H9 (cell line): Measurements from ENCODE around the gene FUT1. TPM values are rescaled to one million over a fixed set of nuclear protein-coding genes. Genes with fewer than 3 reads are reported as not detected.
A peak's percentile ranks its signal among the peaks of the same experiment; 100 is the strongest.

Source experiments
- DNase-seq: peaks from one replicate; pipeline ENCODE4 v3.0.0-alpha.2; 2017
- H2AFZ ChIP-seq: one replicate; pipeline ENCODE4 v1.6.1; 2013; ENCODE audit warnings: mild to moderate bottlenecking, low read length, control low read depth, moderate library complexity
- H2AK5ac ChIP-seq: 2 replicates; pipeline ENCODE4 v1.6.1; 2013; ENCODE audit warnings: low read length, control low read depth, mixed read lengths; ENCODE audit not compliant: insufficient read length
- H2BK120ac ChIP-seq: one replicate; pipeline ENCODE4 v1.6.1; 2013; ENCODE audit warnings: low read depth, mild to moderate bottlenecking, low read length, control low read depth, inconsistent platforms; ENCODE audit not compliant: poor library complexity, severe bottlenecking
- H2BK12ac ChIP-seq: 2 replicates; pipeline ENCODE4 v1.6.1; 2013; ENCODE audit warnings: low read length, control low read depth, mixed read lengths, low read depth; ENCODE audit not compliant: insufficient read length
- H2BK15ac ChIP-seq: 2 replicates; pipeline ENCODE4 v1.6.1; 2013; ENCODE audit warnings: low read depth, low read length, control low read depth
- H2BK20ac ChIP-seq: one replicate; pipeline ENCODE4 v1.6.1; 2013; ENCODE audit warnings: low read depth, mild to moderate bottlenecking, low read length, control low read depth, inconsistent platforms; ENCODE audit not compliant: poor library complexity, severe bottlenecking
- H2BK5ac ChIP-seq: 2 replicates; pipeline ENCODE4 v1.6.1; 2013; ENCODE audit warnings: low read length, control low read depth, mixed read lengths; ENCODE audit not compliant: insufficient read length
- H3K14ac ChIP-seq: 2 replicates; pipeline ENCODE4 v1.6.1; 2013; ENCODE audit warnings: low read length, control low read depth; ENCODE audit not compliant: insufficient read depth
- H3K18ac ChIP-seq: 2 replicates; pipeline ENCODE4 v1.6.1; 2013; ENCODE audit warnings: low read depth, mild to moderate bottlenecking, mixed read lengths, low read length, control low read depth; ENCODE audit not compliant: insufficient read length
- H3K23ac ChIP-seq: 2 replicates; pipeline ENCODE4 v1.6.1; 2013; ENCODE audit warnings: low read length, control low read depth, mixed read lengths, low read depth; ENCODE audit not compliant: insufficient read length
- H3K23me2 ChIP-seq: 2 replicates; pipeline ENCODE4 v1.6.1; 2013; ENCODE audit warnings: low read depth, mild to moderate bottlenecking, mixed read lengths, low read length, control low read depth; ENCODE audit not compliant: insufficient read length, poor library complexity, severe bottlenecking
- H3K27ac ChIP-seq: 2 replicates; pipeline ENCODE4 v1.5.1; 2013; ENCODE audit warnings: low read length, control low read depth, mixed read lengths, low read depth; ENCODE audit not compliant: insufficient read length
- H3K27me3 ChIP-seq: 2 replicates; pipeline ENCODE4 v1.6.1; 2013; ENCODE audit warnings: low read length, control low read depth, inconsistent platforms; ENCODE audit not compliant: insufficient read depth
- H3K4ac ChIP-seq: 2 replicates; pipeline ENCODE4 v1.6.1; 2013; ENCODE audit warnings: low read depth, mild to moderate bottlenecking, control low read depth, inconsistent platforms, low read length, moderate library complexity
- H3K4me1 ChIP-seq: 2 replicates; pipeline ENCODE4 v1.6.1; 2013; ENCODE audit warnings: low read length, control low read depth, inconsistent platforms; ENCODE audit not compliant: insufficient read depth
- H3K4me2 ChIP-seq: 2 replicates; pipeline ENCODE4 v1.6.1; 2013; ENCODE audit warnings: low read length, control low read depth, mixed read lengths; ENCODE audit not compliant: insufficient read length, insufficient read depth
- H3K56ac ChIP-seq: 2 replicates; pipeline ENCODE4 v1.6.1; 2013; ENCODE audit warnings: low read depth, mild to moderate bottlenecking, mixed read lengths, low read length, control low read depth; ENCODE audit not compliant: insufficient read length
- H3K79me1 ChIP-seq: 2 replicates; pipeline ENCODE4 v1.6.1; 2013; ENCODE audit warnings: low read depth, mild to moderate bottlenecking, moderate library complexity, low read length, control low read depth, inconsistent platforms; ENCODE audit not compliant: insufficient read depth, poor library complexity, severe bottlenecking
- H3K79me2 ChIP-seq: 2 replicates; pipeline ENCODE4 v1.6.1; 2013; ENCODE audit warnings: low read length, control low read depth, inconsistent platforms; ENCODE audit not compliant: insufficient read depth
- H3K9ac ChIP-seq: 2 replicates; pipeline ENCODE4 v1.6.1; 2013; ENCODE audit warnings: low read length, control low read depth, mixed read lengths; ENCODE audit not compliant: insufficient read length; ENCODE audit errors: extremely low read depth
- H3K9me3 ChIP-seq: one replicate; pipeline ENCODE4 v1.6.1; 2013; ENCODE audit warnings: low read depth, low read length, inconsistent platforms; ENCODE audit not compliant: control insufficient read depth
- H3T11ph ChIP-seq: one replicate; pipeline ENCODE4 v1.6.1; 2013; ENCODE audit warnings: mild to moderate bottlenecking, low read length, control low read depth, inconsistent platforms
- H4K20me1 ChIP-seq: one replicate; pipeline ENCODE4 v1.6.1; 2013; ENCODE audit not compliant: control insufficient read depth, insufficient read length, insufficient read depth
- H4K5ac ChIP-seq: 2 replicates; pipeline ENCODE4 v1.6.1; 2013; ENCODE audit warnings: low read depth, mild to moderate bottlenecking, mixed read lengths, low read length, control low read depth; ENCODE audit not compliant: insufficient read length
- H4K8ac ChIP-seq: replicated peaks from 2 replicates; pipeline ENCODE4 v1.6.1; 2013; ENCODE audit warnings: low read length, control low read depth, mixed read lengths, low read depth; ENCODE audit not compliant: insufficient read length
- H4K91ac ChIP-seq: 2 replicates; pipeline ENCODE4 v1.6.1; 2013; ENCODE audit warnings: low read depth, mild to moderate bottlenecking, moderate library complexity, mixed read lengths, low read length, control low read depth; ENCODE audit not compliant: insufficient read length
- H3K27ac Mint-ChIP-seq, 3 experiments: 2 replicates in 2 of 3; 3 replicates in 1 of 3; pipeline ENCODE4 v1.8.0; 2020 to 2021; ENCODE audit warnings: mixed read lengths in 3 of 3, mild to moderate bottlenecking in 1 of 3, moderate library complexity in 1 of 3
- H3K27me3 Mint-ChIP-seq: 2 replicates; pipeline ENCODE4 v1.8.0; 2021; ENCODE audit warnings: low read depth, mild to moderate bottlenecking, moderate library complexity, mixed read lengths
- H3K36me3 Mint-ChIP-seq, 3 experiments: 2 replicates in 2 of 3; 3 replicates in 1 of 3; pipeline ENCODE4 v1.8.0; 2020 to 2021; ENCODE audit warnings: low read depth in 3 of 3, mixed read lengths in 3 of 3; ENCODE audit not compliant: insufficient read depth in 1 of 3
- H3K4me1 Mint-ChIP-seq, 2 experiments: 2 replicates each; pipeline ENCODE4 v1.8.0; 2020; ENCODE audit warnings: mixed read lengths in 2 of 2
- H3K4me3 Mint-ChIP-seq, 2 experiments: 2 replicates in 1 of 2; 3 replicates in 1 of 2; pipeline ENCODE4 v1.8.0; 2020 to 2021; ENCODE audit warnings: mild to moderate bottlenecking in 2 of 2, mixed read lengths in 2 of 2, moderate library complexity in 1 of 2
- H3K9me3 Mint-ChIP-seq, 2 experiments: 2 replicates in 1 of 2; 3 replicates in 1 of 2; pipeline ENCODE4 v1.8.0; 2020; ENCODE audit warnings: mild to moderate bottlenecking in 2 of 2, mixed read lengths in 2 of 2, moderate library complexity in 1 of 2
- CTCF ChIP-seq: fragments of 200-600 bp; sonication (generic); conservative IDR thresholded peaks from 3 replicates; pipeline ENCODE4 v1.8.0; 2021; ENCODE audit warnings: antibody characterized with exemption, mild to moderate bottlenecking
- WGBS: extraction: QIAGEN DNeasy Blood & Tissue Kit; methylation state at CpG from one replicate; pipeline ENCODE4 v1.1.7; 2013; ENCODE audit warnings: missing lambda C conversion rate, low lambda C conversion rate, mixed read lengths; ENCODE audit not compliant: insufficient read length; ENCODE audit errors: extremely low coverage; 5-methylcytosine and 5-hydroxymethylcytosine counted together
- total RNA-seq: library from RNA; stranded (reverse); gene quantifications from 2 replicates; pipeline ENCODE4 v1.2.1, GENCODE V29; 2021

The FUT1 gene
- total RNA-seq, 1 experiment from 2014 or later = 16.1 TPM

GRCh38 chr19:48751845-48752495, 471 bp downstream of the FUT1 start:
- no peak overlapping the region for H2AK5ac ChIP-seq
- peaks cover 12% of the 10 kb centered on the region; the same call in 1 of the 2 replicates for H3K4me1 ChIP-seq
- Mint-ChIP-seq H3K4me1 (peaks cover 36 to 52% of the 10 kb centered on the region in 2 experiments), H3K27me3 (peaks cover 10% of the 10 kb centered on the region), H3K27ac (peak overlapping the region; percentile 50 to 93 (median 82); a peak in 5 of 7 replicates), H3K9me3 (no peaks in the 10 kb centered on the region; a peak in 2 of 5 replicates), H3K36me3 (peaks cover 21 to 33% (median 30%) of the 10 kb centered on the region in 3 experiments; a peak in 6 of 7 replicates), H3K4me3 (peak overlapping the region; percentile 84 to 94)
- peak overlapping the region; percentile 38; the same call in 1 of the 2 replicates for H3K14ac ChIP-seq
- no peak overlapping the region for H3T11ph ChIP-seq
- H3K23ac ChIP-seq = no peak overlapping the region
- H3K56ac ChIP-seq = no peak overlapping the region
- H4K5ac ChIP-seq = no peak overlapping the region
- H3K4ac ChIP-seq = no peak overlapping the region
- H4K91ac ChIP-seq = no peak overlapping the region
- peak overlapping the region; percentile 67 for H3K9ac ChIP-seq
- H3K18ac ChIP-seq = no peak overlapping the region
- no peak overlapping the region for H4K8ac ChIP-seq
- H3K9me3 ChIP-seq = no peaks in the 10 kb centered on the region
- H3K27ac ChIP-seq = no peak overlapping the region
- no peak overlapping the region for H2BK15ac ChIP-seq
- H2BK20ac ChIP-seq = no peak overlapping the region
- H2BK120ac ChIP-seq = no peak overlapping the region
- H3K79me2 ChIP-seq = peaks cover 4% of the 10 kb centered on the region; the same call in 1 of the 2 replicates
- no peaks in the 10 kb centered on the region for H3K27me3 ChIP-seq
- H2AFZ ChIP-seq = no peak overlapping the region
- no peak for DNase-seq
- peak overlapping the region; percentile 97 for H3K4me2 ChIP-seq
- WGBS = no CpG with 5 or more reads among the region's 20 CpGs
- H3K79me1 ChIP-seq = peaks cover 6% of the 10 kb centered on the region
- H3K23me2 ChIP-seq = peaks cover 8% of the 10 kb centered on the region
- no peak for TF ChIP-seq CTCF
- no peaks in the 10 kb centered on the region for H4K20me1 ChIP-seq
- H2BK12ac ChIP-seq = no peak overlapping the region
- no peak overlapping the region for H2BK5ac ChIP-seq
